ENCODE measurements around the gene XRCC1.
A peak's percentile ranks its signal among the peaks of the same experiment; 100 is the strongest.

Gene XRCC1, protein sequence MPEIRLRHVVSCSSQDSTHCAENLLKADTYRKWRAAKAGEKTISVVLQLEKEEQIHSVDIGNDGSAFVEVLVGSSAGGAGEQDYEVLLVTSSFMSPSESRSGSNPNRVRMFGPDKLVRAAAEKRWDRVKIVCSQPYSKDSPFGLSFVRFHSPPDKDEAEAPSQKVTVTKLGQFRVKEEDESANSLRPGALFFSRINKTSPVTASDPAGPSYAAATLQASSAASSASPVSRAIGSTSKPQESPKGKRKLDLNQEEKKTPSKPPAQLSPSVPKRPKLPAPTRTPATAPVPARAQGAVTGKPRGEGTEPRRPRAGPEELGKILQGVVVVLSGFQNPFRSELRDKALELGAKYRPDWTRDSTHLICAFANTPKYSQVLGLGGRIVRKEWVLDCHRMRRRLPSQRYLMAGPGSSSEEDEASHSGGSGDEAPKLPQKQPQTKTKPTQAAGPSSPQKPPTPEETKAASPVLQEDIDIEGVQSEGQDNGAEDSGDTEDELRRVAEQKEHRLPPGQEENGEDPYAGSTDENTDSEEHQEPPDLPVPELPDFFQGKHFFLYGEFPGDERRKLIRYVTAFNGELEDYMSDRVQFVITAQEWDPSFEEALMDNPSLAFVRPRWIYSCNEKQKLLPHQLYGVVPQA

DNA sequence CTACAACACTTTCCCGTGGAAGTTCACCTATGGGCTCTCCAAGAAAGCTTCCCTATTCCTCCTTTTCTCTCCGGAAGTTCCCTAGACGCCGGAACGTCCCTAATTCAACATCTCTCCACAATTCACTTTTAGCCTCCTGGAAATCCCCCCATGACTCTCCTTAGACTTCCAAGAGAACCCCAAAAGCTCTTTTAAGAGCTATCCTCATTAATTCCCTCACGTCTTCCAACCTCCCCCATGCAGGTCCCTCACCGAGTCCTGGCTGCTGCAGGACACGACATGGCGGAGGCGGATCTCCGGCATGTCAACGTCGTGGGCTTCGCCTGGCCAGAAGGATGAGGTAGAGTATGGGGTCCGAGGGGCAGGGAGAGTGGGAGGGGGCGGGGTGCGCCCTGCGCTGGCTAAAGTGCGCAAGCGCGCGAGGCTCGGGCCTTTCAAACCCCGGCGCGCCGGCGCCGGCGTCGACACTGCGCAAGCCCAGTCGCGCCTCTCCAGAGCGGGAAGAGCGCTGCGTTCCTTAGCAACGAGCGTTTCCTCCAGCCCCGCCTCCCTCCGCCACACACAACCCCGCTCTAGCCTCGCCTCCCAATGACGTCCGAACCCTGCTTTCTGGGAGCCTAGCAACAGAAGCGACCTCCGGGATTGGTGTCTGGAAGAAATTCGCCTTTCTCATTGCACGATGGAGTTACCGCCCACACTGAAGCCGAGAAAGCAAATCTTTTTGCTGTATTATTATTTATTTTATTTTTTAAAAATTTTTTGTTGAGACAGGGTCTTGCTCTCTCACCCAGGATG is at the start of gene XRCC1, which contains the start of gene PINLYP:
TSS of gene XRCC1 (minus strand) at position 372 of the 795 bp plus-strand sequence. CDS start at position 303, 69 bp downstream.
TSS of gene PINLYP (plus strand) at position 646 of the 795 bp plus-strand sequence. CDS start 1,391 bp downstream, outside the sequence.
- DNase-seq (ENCODE audit: low read depth) = peak; percentile 92

DNA sequence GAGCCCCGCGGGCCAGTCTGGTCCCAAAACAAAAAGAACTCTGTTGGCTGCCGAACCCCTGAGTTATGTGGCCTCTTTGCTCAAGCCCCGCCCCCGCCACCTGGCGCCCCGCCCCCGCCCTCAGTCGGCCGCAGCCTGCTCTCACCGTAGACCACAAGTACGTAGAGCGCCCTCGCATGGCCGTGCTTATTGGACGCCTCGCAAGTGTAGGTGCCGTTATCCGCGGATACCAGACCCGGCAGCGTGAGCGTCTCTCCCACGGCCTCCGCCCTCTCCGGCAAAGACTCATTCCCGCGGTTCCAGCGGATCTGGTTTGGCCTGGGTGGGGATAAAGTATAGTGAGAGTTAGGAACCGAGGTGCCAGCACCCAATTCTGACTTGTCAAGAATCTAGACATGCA is 49.6 kb upstream of the XRCC1 start:
- peak; percentile 80 for DNase-seq (ENCODE audit: low read depth)

DNA sequence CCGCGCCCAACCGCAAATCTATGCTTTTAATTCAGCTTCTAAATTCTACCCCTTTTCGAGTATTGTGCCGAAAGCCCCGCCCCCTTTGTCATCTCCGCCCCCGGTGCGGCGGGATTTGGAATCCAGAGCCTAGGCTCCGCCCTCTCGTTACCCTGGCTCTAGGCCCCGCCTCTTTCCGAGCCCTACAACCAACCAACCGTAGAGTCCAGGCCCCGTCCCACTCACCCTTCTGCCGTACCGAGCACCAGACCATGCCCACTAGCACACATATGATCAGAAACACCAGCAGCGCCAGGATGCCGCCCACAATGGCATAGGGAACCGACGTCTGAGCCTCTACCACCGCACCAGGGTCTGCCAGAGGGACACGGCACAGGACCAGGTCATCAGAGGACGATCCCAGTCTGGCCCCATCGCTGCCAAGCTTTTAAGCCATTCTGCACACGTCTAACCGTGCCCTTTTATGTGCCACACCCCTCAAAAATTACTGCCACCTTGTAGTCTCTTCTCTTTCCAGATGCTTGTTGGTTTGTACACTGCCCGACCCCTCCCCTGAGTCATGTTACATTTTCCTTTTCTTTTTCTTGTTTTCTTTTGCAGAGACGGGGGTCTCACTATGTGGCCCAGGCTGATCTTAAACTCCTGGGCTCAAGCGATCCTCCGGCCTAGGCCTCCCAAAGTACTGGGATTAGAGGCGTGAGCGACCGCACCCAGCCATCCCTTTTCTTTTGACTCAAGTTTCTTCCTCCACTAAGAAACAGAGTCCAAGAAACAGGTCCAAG is 48.8 kb upstream of the XRCC1 start:
- DNase-seq (ENCODE audit: low read depth) = no peak

DNA sequence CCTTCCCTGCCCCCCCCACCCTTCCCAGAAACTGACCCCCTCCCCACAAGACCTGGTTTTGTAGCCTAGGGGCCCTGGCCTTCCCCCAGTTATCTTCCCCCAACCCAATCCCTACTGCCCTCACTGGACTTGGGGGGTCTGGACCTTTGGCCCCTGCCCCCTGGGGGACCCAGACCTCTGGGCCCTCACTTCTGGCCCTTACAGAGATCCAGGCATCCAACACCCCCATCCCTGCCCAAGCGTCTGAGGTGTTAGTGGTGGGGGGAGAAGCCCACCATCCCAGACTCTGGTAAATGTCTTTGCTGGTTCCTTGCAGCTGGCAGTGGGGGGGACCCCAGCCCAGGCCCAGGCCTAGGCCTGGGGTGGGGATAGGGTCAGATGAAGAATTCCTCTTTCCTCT is 47.6 kb upstream of the XRCC1 start:
- DNase-seq (ENCODE audit: low read depth) = no peak

DNA sequence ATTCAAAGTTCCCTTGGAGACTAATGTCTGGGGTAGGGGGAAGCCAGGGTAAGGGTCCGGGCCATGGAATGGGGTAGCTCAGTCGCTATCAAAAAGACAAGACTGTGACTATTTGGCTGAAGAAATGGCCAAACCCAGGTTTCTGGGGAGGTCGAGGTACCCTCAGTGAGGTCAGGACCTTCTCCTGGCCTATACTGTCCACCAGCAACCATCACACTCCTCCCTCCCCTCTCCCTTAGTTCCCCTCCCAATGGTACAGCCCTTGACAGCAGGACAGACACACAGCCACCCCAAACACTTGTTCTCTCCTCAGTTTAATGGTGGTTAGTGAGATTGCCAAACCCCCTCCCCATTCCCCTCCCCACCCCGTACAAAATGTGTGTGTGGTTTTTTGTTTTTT is 46.7 kb upstream of the XRCC1 start:
- no peak for DNase-seq (ENCODE audit: low read depth)

DNA sequence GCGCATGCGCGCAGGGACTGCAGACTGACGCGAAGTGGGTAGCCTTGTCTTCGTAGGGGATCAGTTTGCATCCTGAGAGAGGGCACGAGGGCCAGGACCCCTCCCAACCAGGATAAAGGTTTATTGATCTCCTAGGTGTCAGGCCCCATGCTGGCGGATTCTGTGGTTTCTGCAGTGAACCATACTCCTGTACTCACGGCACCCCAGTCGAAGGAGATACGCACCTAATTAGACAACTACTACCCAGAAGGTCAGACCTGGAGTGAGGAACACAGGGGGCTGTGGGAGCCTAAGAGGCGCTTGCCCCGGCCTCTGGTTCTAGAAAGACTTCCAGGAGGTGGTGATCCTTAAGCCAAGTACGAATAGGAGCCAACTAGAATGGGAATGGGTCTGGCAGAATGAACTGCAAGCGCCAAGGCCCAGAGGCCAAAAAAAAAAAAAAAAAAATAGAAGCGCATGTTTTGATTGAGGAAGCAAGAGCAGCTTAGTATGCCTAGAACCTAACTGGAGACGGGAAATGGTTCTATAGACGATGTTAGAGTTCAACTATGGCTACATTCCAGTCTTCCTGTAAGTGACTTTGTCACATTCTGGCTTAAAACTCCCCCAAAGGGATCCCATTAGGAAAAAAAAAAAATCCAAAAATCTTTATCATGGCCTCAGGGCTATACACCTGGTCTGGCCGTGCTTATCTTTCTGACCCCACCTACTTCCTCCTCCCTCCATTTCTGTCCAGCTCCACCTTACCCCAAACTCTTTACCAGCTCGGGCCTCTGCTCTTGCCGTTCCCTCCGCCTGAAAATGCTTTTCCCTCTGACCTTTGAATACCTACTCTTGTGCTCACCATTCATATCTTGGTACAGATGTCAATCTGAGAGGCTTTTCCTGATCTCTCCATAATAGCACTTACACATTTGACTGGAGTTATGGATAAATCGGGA is 45.0 kb upstream of the XRCC1 start:
- peak; percentile 77 for DNase-seq (ENCODE audit: low read depth)

DNA sequence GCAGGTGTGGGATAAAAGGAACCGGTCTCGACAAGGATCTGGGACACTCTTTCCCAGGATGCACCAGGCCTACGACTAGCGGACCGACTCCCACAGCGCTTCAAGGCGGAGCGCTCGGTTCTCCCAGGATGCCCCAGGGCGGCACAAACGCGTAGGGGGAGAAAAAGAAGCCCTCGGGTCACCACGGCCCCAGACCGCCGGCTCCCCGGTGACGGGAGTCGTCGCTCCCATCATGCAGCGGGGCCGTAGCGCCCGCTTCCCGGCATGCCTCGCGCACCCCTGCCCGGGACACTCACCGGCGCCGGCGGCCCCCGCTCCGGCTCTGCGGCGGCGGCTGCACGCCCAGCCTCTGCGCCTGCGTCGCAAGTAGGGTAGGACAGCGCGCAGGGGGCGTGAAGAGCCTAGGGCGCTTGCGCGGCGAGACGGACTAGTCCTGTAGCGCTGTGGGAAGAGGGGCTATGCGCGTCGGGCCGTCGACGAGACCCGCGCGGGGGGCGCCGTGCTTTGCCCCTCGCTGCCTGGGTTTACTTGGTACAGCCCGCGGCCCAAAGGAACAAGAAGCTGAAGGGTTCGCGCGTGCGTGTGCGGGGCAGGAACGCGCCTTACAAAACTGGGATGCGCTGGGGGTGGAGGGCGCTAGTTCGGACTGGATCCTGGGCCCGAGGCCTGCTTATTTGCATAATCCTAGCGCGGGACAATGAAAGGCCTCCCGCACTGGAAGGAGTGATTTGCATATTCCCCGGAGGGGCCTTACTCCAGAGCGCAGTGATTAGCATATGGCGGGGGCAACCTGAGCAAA is 44.1 kb upstream of the XRCC1 start, which contains the start of gene ZNF428:
TSS of gene ZNF428 (minus strand) at position 368 of the 799 bp plus-strand sequence. CDS start 5,325 bp downstream, outside the sequence.
- DNase-seq (ENCODE audit: low read depth) = peak; percentile 78

DNA sequence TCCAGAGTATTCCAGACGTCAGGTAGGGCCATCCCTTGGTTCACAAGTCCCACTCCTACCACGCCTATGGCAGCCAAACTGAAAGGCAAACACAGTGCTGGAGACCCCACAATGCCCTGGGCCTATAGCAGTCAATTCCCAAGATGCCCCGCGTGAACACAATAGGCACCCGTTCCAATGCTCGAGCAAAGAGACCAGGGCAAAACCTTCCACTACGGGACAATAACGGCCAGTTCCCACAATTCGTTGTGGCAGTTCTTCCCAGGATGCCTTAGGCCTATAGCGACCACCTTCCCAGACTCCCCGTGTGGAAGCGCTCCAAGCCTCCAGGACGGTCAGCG is 43.6 kb upstream of the XRCC1 start:
- peak; percentile 13 for DNase-seq (ENCODE audit: low read depth)

DNA sequence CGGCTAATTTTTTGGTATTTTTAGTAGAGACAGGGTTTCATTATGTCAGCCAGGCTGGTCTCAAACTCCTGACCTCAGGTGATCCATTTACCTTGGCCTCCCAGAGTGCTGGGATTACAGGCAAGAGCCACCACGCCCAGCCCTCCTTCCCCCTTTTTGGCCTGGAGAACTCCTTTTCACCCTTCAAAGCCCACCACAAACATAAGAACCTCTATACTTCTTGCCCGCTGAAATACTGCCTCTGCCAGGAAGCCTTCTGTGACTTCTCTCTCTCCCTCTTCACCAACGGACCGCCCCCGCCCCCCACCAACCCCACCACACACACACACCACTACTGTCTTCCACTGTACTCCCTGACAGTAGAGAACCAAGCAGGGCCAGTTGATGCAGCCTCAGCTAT is 41.6 kb upstream of the XRCC1 start:
- DNase-seq (ENCODE audit: low read depth) = no peak

DNA sequence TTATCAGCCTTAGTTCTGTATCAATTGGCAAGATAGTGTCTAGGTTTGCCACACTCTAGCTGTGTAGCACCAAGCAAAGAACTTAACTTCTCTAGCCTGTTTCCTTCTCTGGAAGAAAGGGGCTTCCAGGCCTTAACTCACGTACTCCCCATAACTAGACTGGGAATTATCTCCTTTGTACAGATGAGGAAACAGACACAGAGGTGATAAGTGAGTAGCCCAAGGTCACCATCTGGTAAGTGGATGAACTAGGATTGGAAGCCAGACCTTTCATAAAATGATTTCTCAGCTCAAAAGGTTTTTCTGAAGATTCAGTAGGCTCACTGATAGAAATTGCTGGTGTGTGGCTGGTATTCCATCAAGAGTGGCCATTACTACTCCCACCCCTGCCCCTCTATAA is 41.0 kb upstream of the XRCC1 start:
- no peak for DNase-seq (ENCODE audit: low read depth)

DNA sequence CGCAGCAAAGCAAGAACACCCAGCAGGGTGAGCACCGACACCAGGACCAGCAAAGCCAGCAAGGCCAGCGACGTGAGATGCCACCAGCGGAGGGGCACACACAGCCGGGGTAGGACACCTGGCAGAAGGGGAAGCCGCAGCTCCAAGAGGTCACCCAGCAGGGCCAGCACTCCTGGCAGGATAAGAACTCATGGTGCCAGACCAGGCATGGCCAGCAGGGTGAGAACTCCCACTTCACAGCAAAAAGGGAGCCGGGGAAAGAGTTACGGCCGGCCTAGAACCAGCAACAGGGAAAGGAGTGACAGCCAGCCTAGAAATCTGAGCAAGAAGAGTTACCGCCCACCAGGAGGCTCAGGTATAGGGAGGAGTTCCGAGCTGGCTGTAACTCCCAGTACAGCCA is 37.0 kb upstream of the XRCC1 start:
- DNase-seq (ENCODE audit: low read depth) = no peak

DNA sequence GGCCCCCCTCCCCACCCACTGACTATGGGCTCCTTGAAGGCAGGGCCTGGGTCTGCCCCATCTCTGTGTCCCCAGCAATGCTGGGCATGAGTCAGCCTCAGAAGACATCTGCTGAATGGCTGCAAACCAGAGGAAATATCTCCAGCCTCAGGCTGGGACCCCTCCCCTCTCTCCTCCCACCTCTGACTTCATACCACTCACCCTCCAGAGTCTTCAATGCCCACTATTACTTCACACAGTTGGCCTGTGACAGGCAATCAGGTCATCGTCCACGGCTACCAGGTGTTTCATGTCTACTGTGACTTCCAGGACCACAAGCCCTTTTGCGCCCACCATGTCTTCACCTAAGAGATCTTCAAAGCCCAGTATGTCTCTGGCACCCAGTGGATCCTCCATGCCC is 36.5 kb upstream of the XRCC1 start, which contains the start of gene SRRM5:
TSS of gene SRRM5 (plus strand) at position 301 of the 400 bp plus-strand sequence. CDS start at position 335, 34 bp downstream.
- no peak for DNase-seq (ENCODE audit: low read depth)

DNA sequence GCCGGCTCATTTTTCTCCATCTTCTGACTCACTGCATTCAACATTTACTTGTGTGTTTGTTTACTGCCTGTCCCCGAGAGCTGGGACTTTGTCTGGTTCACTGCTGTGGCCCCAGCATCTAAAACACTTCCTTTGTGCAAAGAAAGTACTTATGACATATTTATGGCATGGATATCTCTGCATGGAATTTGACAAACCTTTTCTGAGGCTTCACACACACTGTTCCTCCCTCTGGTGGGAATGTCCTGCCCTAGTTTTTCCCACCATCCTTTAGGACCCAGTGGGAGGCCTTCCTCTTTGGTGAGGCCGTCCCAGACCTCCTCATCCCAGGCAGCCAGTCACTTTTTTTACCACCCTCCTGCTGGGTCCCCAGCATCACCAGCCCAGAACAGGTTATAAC is 35.2 kb upstream of the XRCC1 start:
- no peak for DNase-seq (ENCODE audit: low read depth)

DNA sequence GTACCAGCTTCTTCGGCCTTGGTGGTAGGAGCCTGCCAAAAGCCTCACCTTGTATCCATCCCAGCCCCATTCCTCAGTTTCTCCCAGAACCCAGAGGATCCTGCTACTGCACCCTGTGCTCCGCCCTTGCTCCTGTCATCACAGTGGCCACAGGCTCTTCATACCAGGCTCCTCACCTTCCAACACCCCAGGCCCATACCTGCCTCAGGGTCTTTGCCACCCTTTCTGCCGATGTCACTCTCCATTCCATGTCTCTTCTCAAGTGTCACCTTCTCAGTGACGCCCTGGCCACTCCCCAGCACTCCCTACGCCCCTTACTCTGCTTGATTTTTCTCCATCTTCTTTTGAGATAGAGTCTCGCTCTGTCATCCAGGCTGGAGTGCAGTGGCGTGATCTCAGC is 34.5 kb upstream of the XRCC1 start:
- DNase-seq (ENCODE audit: low read depth) = no peak

DNA sequence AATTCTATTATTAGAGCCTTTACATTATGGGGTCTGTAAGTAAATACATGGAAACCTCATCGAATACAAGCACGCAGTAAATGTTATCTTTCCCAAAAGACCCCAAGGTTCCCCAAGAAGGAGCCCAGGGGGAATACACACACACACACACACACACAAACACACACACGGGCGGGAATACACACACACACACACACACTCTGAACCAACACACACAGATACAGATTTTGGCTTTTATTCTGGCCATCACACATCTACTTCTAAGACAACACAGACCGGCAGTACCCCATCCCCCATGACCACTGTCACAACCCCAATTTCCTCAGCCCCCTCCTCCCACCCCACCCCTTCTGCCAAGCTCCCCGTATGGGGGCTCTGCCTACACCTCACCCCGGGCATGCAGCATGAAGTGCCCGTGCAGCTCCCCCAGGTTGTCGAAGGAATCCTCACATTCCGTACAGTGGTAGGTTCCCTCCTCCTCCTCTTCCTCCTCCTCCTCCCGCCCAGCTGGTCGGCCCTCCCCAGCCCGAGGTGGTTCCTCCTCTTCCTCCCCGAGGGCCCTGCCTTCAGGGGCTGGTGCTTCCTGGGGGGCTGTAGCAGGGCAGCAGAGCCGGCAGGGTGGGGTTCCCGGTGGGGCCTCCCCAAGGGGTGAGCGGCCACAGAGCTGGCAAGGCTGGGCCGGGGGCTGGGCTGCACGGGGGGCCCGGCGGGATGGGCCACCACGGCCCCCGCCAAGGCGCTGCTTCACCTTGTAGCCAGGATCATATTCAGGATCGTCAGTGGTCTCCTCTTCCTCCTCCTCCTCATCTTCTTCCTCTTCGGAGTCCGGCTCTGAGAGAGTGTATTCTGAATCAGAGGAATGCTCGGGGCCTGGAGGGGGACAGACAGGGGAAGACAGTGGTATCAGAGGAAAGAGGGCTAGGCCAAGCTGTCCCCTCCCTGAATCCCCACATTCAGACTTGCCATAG is 32.2 kb upstream of the XRCC1 start:
- no peak for DNase-seq (ENCODE audit: low read depth)

DNA sequence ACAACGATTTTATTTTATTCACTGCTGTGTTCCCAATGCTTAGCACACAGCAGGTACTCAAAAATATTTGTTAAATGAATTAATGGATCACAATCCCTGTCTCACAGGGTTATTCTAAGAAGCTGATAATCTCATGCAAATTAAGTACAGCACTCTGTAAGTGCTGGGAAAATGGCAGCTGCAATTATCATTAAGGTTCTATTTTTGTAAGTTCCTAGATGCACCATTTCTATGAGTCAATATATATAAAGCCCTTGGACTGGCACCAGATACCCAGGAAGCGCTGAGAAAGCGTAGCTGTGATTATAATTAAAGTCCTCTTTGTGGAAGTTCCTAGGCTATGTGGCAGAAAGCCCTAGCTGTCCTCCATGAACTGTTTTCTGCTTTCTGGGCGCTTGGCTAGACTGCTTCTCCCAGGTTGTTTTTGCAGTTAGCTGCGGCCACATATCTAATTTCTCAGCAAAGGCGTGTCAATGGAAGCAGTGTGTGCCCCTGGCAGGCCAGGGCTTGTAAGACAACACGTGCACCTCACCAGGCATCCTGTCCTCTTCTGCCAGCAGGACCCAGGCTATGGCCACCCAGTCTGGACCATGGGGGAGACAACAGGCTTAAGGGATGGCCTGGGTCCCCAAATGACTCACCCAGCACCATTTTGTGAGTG is 31.4 kb upstream of the XRCC1 start:
- no peak for DNase-seq (ENCODE audit: low read depth)

DNA sequence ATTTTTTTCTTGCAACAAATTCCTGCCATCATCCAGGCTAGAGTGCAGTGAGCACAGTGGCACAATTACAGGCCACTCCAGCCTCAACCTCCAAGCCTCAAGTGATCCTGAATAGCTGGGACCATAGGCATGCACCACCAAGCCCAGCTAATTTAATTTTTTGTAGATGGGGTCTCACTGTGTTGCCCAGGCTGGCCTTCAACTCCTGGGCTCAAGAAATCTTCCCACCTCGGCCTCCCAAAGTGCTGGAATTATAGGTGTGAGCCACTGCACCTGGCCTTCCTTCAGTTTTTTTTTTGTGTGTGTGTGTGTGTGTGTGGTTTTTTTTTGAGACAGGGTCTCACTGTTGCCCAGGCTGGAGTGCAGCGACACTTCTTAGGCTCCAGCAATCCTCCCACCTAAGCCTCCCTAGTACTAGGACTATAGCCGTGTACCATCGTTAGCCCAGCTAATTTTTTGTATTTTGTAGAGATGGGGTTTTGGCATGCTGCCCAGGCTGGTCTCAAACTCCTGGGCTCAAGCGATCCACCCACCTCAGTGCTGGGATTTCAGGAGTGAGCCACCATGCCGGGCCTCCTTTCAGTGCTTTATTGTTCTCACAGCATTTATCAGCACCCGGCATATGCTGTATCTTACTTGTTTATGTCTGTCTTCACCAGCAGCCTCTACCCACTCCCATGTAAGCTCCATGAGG is 30.7 kb upstream of the XRCC1 start:
- DNase-seq (ENCODE audit: low read depth) = no peak

Measured in activated T-cell treated with anti-CD3 and anti-CD28 coated beads for 1 hour (primary cell).